Ovary (tissue), 3 donors: ENCODE data around the gene SLC25A15.

Experiments
- CTCF ChIP-seq, 3 donors: fragments of 450-650 bp in 2 of 3; fragments of 200-600 bp in 1 of 3; IDR thresholded peaks; one replicate each; pipeline versions ENCODE4 v1.5.1 to v1.8.0; 2016 to 2022; ENCODE audit warnings: antibody characterized with exemption in 3 of 3, mild to moderate bottlenecking in 1 of 3
- EP300 ChIP-seq: sonication (generic); formaldehyde crosslinking; IDR thresholded peaks from one replicate; pipeline ENCODE4 v1.6.1; 2017; ENCODE audit warnings: antibody characterized with exemption
- POLR2A ChIP-seq: fragments of 450-650 bp; IDR thresholded peaks from one replicate; pipeline ENCODE4 v1.6.1; 2017; ENCODE audit warnings: antibody characterized with exemption, mild to moderate bottlenecking, moderate library complexity
- donor health status: DM: no; HTN: no; CAD: no.

DNA sequence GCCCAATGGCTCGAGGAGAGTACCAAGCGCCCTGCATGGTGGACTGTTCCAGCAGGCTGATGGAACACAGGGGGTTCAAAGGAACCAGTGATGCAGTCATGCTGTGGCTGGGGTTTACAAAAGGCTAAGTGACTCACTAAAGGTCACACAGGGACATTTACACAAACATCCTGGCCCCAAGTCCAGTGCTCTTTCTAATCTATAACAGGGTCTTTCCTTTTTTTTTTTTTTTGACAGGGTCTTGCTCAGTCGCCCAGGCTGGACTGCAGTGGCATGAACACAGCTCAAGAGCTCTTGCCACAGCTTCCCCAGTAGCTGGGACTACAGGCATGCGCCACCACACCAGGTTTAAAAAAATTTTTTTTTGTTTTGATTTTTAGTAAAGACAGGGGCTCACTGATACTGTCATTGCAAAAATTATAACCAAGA is 2.8 kb upstream of the SLC25A15 start:
- TF ChIP-seq CTCF (IDR thresholded peaks at IDR 0.05), result no peak
- TF ChIP-seq EP300, result no peak
- no peak for TF ChIP-seq POLR2A
